Measurements from ENCODE around the gene TPP2. TPM values are rescaled to one million over a fixed set of nuclear protein-coding genes. Genes with fewer than 3 reads are reported as not detected.

TPP2 gene
- total and polyA plus RNA-seq, 3 donors from 2014 or later = 86.2 to 171 (median 112) TPM

GRCh38 chr13:102589301-102589822 lies 7.4 kb upstream of the TPP2 start:
- DNase-seq = no peak
- no peak overlapping the region for H3K4me3 ChIP-seq
- no peaks in the 10 kb centered on the region for H3K27me3 ChIP-seq
- H3K36me3 ChIP-seq (ENCODE audit: low read depth, missing control alignments) = no peaks in the 10 kb centered on the region
- H3K4me1 ChIP-seq = no peaks in the 10 kb centered on the region
- H3K27ac ChIP-seq = no peak overlapping the region
- WGBS, 2 donors = 71 to 75% methylated on average over 7 of the region's 7 CpGs
- intact Hi-C loops (cut with DNase I; ENCODE audit: low total_unique reads) = no loop called here
- no peaks in the 10 kb centered on the region for H3K9me3 ChIP-seq
- TF ChIP-seq POLR2A (IDR thresholded peaks at IDR 0.05) = no peak
- TF ChIP-seq, protein P1, sequence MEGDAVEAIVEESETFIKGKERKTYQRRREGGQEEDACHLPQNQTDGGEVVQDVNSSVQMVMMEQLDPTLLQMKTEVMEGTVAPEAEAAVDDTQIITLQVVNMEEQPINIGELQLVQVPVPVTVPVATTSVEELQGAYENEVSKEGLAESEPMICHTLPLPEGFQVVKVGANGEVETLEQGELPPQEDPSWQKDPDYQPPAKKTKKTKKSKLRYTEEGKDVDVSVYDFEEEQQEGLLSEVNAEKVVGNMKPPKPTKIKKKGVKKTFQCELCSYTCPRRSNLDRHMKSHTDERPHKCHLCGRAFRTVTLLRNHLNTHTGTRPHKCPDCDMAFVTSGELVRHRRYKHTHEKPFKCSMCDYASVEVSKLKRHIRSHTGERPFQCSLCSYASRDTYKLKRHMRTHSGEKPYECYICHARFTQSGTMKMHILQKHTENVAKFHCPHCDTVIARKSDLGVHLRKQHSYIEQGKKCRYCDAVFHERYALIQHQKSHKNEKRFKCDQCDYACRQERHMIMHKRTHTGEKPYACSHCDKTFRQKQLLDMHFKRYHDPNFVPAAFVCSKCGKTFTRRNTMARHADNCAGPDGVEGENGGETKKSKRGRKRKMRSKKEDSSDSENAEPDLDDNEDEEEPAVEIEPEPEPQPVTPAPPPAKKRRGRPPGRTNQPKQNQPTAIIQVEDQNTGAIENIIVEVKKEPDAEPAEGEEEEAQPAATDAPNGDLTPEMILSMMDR (IDR thresholded peaks at IDR 0.05) = no peak

DNA sequence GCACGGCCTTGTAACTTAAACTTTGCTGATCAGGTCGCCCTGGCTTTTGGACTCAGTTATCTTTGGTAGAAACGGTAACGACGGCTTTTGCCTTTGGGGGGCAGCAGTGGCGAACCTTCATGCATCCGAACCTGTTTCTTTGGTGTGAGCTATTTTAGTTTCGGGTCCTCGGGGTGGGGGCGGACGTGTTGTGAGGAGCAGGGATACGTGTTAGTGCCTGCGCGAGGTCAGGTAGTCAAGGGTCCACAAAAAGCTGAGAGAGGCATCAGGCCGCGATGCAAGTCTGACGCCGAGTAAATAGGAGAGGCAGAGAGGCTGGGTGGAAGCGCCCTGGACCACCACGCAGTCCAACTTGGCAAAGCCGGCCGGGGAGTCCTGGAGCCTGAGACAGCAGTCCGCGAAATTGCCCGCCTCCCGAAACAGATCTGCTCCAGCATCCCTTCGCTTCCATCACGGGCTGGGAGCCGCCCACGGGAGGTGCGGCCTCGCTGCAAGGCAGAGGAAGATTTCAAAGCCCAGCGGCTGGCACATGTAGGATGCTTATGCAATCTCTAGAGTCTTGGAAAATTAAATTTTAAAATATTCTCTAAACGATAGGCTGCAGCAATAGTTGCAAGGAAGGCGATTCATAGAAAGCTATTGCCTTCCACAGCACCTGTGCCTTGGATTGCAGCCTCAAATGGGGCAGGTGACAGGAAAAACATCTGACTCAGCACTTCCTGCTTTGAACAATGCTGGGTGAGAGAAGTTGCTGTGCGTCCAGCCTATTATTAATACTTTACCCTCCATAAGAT lies 4.6 kb upstream of the TPP2 start:
- H3K27me3 ChIP-seq = no peaks in the 10 kb centered on the region
- H3K4me3 ChIP-seq = peak overlapping the region; percentile 50 to 64
- no peak for TF ChIP-seq POLR2A (IDR thresholded peaks at IDR 0.05)
- TF ChIP-seq, protein P1 (IDR thresholded peaks at IDR 0.05) = peak; percentile 43 to 45 (median 44)
- no peaks in the 10 kb centered on the region for H3K36me3 ChIP-seq (ENCODE audit: low read depth, missing control alignments)
- peaks cover 4% of the 10 kb centered on the region for H3K4me1 ChIP-seq
- peak overlapping the region; percentile 52 to 73 for H3K27ac ChIP-seq
- peak; percentile 87 for DNase-seq
- no peaks in the 10 kb centered on the region for H3K9me3 ChIP-seq
- intact Hi-C loops (cut with DNase I; ENCODE audit: low total_unique reads) = no loop called here
- 0 to 1% methylated on average over 24 to 36 of the region's 36 CpGs for WGBS, 2 donors

DNA sequence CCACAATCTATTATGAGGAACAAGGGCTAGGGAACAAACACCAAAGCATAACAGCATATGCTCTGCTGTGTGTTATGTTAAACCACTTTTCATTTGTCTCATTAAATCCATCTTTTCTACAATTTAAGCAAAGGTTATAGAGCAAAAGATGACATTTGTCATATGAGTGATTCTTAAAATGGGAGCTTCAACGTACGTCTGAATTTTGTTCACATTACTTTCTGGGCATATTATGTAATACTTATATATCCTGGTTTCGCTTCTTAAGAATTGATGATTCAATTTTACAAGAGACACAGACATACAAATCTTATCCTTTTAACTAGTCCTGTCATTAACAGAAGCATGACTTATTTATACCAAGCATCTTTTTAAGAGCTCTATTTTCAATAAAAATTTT lies 3.3 kb upstream of the TPP2 start:
- no peak for DNase-seq
- Histone ChIP-seq H3K4me1 (peaks cover 10% of the 10 kb centered on the region), H3K4me3 (no peak overlapping the region), H3K36me3 (ENCODE audit: low read depth, missing control alignments) (no peaks in the 10 kb centered on the region), H3K9me3 (no peaks in the 10 kb centered on the region), H3K27ac (no peak overlapping the region), H3K27me3 (no peaks in the 10 kb centered on the region)
- 83 to 90% methylated on average over 3 of the region's 3 CpGs for WGBS, 2 donors
- intact Hi-C loops (cut with DNase I; ENCODE audit: low total_unique reads) = no loop called here
- TF ChIP-seq, protein P1 (IDR thresholded peaks at IDR 0.05) = no peak
- TF ChIP-seq POLR2A (IDR thresholded peaks at IDR 0.05) = no peak

- Histone ChIP-seq H3K4me1 (peaks cover 17% of the 10 kb centered on the region), H3K27ac (peak overlapping the region; percentile 99), H3K9me3 (no peaks in the 10 kb centered on the region), H3K36me3 (ENCODE audit: low read depth, missing control alignments) (no peaks in the 10 kb centered on the region), H3K27me3 (no peaks in the 10 kb centered on the region), H3K4me3 (peak overlapping the region; percentile 93 to 98)
- TF ChIP-seq, protein P1 (IDR thresholded peaks at IDR 0.05) = no peak
- no peak for TF ChIP-seq POLR2A (IDR thresholded peaks at IDR 0.05)
- 1% methylated on average over 25 to 53 of the region's 67 CpGs for WGBS, 2 donors
- DNase-seq = peak; percentile 32
- intact Hi-C loops (cut with DNase I; ENCODE audit: low total_unique reads) = loop anchor here (2.0 kb wide), 1 partner anchor 250 kb away; the partner anchor contains the start of gene ERCC5
Observed at GRCh38 chr13:102597029-102597961, 509 bp downstream of the TPP2 start.

Data from testis (tissue), 3 donors.